HG02763 (cell line): Measurements from ENCODE around the gene EFHC1.

Experiments used
- ATAC-seq: cut with Tn5 transposase; IDR thresholded peaks from one replicate; pipeline ENCODE4 v1.9.1; 2021; ENCODE audit warnings: mild to moderate bottlenecking, moderate library complexity; ENCODE audit not compliant: unreplicated experiment

The EFHC1 gene

GRCh38 chr6:52551483-52552277, 131.5 kb downstream of the EFHC1 start:
- ATAC-seq: no peak

- ATAC-seq: peak; percentile 93
Observed at GRCh38 chr6:52552278-52552643, 132.1 kb downstream of the EFHC1 start.

- no peak for ATAC-seq
Observed at GRCh38 chr6:52553158-52553557, 133.0 kb downstream of the EFHC1 start.

- no peak for ATAC-seq
Observed at GRCh38 chr6:52553719-52554118, 133.6 kb downstream of the EFHC1 start.

GRCh38 chr6:52554684-52555280, 134.6 kb downstream of the EFHC1 start:
- ATAC-seq: no peak

GRCh38 chr6:52555518-52556233, 135.5 kb downstream of the EFHC1 start:
- no peak for ATAC-seq

GRCh38 chr6:52557389-52558265, 137.5 kb downstream of the EFHC1 start:
- no peak for ATAC-seq

- ATAC-seq: no peak
Observed at GRCh38 chr6:52558266-52559000, 138.3 kb downstream of the EFHC1 start.

- ATAC-seq: no peak
Observed at GRCh38 chr6:52560462-52560861, 140.3 kb downstream of the EFHC1 start.

- ATAC-seq: no peak
Observed at GRCh38 chr6:52562911-52563310, 142.8 kb downstream of the EFHC1 start.

GRCh38 chr6:52564856-52565255, 144.7 kb downstream of the EFHC1 start:
- no peak for ATAC-seq

GRCh38 chr6:52566201-52566600, 146.1 kb downstream of the EFHC1 start:
- ATAC-seq: peak; percentile 67

GRCh38 chr6:52566853-52567279, 146.7 kb downstream of the EFHC1 start:
- ATAC-seq: no peak

- no peak for ATAC-seq
Observed at GRCh38 chr6:52568320-52568719, 148.2 kb downstream of the EFHC1 start.

GRCh38 chr6:52570291-52570700, 150.2 kb downstream of the EFHC1 start:
- no peak for ATAC-seq

GRCh38 chr6:52571099-52571755, 151.1 kb downstream of the EFHC1 start:
- no peak for ATAC-seq

GRCh38 chr6:52572536-52572935, 152.4 kb downstream of the EFHC1 start:
- no peak for ATAC-seq

GRCh38 chr6:52573295-52573694, 153.2 kb downstream of the EFHC1 start:
- ATAC-seq: no peak
